HG03039 (cell line): Measurements from ENCODE around the gene CBX4.

ENCODE experiments used
- ATAC-seq: cut with Tn5 transposase; IDR thresholded peaks from one replicate; pipeline ENCODE4 v1.9.1; 2021; ENCODE audit warnings: mild to moderate bottlenecking, moderate library complexity; ENCODE audit not compliant: unreplicated experiment

Gene CBX4

GRCh38 chr17:79842656-79843473 is 3.6 kb upstream of the CBX4 start:
- no peak for ATAC-seq

DNA sequence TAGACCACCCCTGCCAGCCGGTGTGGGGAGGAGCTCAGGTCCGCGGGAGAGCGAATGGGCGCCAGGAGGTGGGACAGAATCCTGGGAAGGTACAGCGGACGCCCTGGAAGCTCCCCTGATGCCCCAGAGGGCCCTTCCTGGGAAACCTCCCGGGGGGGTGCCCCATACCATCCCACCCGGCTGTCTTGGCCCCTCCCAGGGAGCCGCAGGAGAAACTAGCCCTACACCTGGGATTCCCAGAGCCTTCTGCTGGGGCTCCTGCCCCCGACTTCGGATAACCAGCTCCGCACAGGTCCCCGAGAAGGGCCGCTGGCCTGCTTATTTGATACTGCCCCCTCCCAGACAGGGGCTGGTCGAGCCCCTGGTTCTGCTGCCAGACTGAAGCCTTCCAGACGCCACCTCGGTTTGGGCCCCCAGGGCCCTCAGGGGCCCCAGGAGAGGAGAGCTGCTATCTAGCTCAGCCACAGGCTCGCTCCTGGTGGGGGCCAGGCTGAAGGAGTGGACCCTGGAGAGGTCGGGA is 3.0 kb upstream of the CBX4 start:
- no peak for ATAC-seq

- no peak for ATAC-seq
These were observed 2.3 kb upstream of the CBX4 start for GRCh38 chr17:79841369-79842135.

DNA sequence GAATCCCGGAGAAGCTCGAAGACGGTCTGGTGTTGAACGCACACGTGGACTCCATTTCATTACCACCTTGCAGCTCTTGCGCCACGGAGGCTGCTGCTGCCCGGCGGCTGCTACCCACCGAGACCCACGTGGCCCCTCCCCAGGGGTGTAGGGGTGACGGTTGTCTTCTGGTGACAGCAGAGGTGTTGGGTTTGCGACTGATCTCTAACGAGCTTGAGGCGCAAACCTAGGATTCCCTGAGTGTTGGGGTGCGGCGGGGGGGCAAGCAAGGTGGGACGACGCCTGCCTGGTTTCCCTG is 1.7 kb upstream of the CBX4 start:
- no peak for ATAC-seq

DNA sequence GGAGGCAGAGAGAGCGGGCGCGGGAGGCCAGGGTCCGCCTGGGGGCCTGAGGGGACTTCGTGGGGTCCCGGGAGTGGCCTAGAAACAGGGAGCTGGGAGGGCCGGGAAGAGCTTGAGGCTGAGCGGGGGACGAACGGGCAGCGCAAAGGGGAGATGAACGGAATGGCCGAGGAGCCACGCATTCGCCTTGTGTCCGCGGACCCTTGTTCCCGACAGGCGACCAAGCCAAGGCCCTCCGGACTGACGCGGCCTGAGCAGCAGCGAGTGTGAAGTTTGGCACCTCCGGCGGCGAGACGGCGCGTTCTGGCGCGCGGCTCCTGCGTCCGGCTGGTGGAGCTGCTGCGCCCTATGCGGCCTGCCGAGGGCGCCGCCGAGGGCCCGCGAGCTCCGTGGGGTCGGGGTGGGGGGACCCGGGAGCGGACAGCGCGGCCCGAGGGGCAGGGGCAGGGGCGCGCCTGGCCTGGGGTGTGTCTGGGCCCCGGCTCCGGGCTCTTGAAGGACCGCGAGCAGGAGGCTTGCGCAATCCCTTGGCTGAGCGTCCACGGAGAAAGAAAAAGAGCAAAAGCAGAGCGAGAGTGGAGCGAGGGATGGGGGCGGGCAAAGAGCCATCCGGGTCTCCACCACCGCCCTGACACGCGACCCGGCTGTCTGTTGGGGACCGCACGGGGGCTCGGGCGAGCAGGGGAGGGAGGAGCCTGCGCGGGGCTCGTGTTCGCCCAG is 1.2 kb upstream of the CBX4 start:
- ATAC-seq, result no peak

DNA sequence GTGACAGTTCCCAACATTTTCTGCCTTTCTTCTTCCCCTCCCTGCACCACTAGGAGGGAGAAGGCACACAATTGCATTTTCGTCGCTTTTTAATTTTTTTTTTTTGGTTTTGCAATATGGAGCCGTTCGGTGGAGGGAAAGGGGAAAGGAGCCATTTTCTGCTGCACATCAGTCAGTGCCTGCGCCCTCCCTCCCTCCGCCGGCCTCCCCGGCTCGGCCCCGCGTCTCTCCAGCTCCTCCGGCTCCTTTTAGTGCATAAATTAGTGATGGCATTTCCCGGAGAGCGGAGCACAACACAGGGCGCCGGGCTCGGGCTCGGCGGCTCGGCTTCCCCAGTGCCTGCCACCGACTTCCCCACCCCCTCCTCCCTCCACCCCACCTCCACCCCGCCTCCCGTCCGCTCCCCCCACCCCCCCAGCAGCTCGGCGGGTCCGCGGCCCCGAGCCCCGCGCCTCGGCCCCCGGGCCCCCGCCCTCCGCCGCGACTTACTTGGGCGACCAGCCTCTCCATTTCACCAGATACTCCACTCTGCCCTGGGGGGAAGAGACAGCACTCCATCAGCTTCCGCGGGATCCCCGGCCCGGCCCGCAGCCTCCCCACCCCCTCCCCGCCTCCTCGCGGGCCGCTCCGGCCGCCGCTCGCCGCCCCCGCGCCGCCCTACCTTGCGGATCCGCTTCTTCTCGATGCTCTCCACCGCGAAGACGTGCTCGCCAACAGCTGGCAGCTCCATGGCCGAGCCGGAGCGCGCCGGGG is 542 bp downstream of the CBX4 start:
- ATAC-seq, result no peak

DNA sequence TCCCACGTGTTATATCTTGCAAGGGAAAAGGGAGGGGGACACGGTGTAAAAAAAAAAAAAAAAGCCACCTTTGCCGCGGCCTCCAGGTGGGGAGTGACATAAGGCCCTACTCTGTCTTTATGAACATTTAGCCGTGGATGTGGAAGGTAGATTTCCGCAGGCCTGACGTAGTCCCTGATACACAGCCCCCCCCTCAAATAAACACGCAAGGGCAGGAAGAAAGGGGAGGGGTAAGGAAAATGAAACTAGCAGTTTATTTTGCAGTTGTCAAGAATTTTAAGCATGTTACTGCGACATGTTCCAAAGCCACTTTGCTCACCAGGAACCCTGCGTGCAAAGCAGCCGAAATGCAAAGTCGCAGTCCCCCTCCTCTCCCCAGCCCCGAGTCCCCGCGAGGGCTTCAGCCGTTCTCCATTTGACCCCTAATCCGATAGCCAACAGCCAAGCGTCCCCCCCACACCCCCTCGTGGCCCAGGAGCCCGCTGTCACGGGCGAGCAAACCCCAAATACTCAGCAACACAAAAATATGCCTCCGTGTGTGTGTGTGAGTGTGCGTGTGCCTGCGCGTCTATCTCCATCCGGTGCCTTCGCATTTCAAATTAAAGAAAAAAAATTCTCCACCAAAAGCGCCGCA is 1.2 kb downstream of the CBX4 start:
- no peak for ATAC-seq

DNA sequence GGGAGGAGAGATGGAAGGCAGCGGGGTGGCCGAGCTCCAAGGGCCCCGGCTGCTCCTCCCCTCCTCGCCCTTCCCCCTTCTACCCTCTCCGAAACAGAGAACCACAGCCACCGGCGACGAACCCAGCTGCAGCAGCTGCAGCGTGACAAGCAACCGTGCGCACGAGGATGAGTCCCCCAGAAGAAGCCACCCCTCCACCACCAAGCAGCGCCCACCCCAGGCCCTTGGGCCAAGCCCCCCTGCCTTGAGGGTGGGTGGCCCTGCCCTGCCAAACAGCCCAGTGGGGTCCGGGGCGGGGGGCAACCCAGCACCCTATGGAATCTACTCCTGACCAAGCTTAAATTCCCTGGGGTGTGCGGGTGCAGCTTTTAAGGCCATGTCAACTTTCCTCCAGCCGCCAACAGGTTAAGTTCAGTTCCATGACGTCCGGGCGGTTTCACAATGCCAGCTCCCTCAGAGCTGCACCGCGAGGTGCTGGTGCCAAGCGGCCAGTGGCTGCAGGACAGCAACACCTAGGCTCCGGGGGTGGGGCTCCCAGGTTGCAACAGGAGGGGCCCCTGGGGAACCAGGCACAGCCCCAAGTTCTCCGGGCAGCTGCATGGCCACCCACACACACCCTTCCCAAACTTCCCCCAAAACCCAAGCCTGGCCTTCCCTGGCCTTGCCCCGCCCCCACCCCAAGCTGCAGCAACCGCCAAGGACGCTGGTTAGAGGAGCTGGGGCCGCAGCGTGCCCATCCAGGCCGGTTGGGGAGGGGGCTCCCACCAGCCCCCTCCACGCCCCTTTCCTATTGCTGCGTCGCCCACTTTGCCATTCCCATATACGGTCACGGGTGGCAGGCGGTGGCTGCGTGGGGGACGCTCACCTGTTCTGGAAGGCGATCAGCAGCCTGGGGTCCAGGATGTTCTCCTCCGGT is 2.0 kb downstream of the CBX4 start:
- ATAC-seq, result no peak

- no peak for ATAC-seq
These were observed 2.7 kb downstream of the CBX4 start for GRCh38 chr17:79836510-79836971.

- no peak for ATAC-seq
These were observed 3.2 kb downstream of the CBX4 start for GRCh38 chr17:79835953-79836509.

DNA sequence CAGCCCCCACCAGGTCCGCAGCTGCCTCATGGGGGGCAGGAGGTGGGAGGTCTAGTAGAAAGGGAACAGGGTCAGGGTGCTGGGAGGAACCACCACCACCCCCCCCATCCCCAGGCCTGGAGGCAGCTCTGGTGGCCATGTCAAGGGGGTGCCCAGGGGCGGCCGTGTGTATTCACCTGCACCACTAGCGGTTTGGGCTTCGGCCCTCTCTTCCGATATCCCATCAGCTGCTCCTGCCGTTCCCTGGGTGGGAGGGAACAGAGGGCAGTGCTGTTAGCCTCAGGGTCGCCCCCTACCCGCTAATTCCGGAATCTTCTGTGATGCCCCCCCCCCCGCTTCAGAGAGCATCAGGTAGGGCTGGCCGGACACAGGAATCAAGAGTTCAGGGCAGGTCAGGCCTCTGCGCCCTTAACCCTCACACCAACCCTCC is 3.8 kb downstream of the CBX4 start:
- ATAC-seq, result no peak

- ATAC-seq, result no peak
These were observed 4.4 kb downstream of the CBX4 start for GRCh38 chr17:79834565-79835469.

GRCh38 chr17:79833744-79834564 is 5.3 kb downstream of the CBX4 start:
- ATAC-seq, result no peak

DNA sequence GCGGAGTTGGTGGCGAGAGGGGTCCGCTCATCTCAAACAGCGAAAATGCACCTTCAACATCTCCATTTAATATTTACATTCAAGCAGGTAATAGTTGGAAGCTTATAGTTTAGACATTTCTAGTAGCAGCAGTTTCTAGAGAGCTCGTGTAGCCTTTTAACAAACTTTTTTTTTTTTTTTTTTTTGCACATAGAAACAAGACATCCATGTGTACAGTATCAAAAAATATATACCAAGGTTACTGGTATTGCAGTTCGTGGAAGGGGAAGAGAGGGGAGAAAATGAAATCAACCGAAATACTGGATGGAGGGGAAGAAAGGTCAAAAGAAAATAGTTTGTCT is 6.2 kb downstream of the CBX4 start:
- ATAC-seq, result no peak

DNA sequence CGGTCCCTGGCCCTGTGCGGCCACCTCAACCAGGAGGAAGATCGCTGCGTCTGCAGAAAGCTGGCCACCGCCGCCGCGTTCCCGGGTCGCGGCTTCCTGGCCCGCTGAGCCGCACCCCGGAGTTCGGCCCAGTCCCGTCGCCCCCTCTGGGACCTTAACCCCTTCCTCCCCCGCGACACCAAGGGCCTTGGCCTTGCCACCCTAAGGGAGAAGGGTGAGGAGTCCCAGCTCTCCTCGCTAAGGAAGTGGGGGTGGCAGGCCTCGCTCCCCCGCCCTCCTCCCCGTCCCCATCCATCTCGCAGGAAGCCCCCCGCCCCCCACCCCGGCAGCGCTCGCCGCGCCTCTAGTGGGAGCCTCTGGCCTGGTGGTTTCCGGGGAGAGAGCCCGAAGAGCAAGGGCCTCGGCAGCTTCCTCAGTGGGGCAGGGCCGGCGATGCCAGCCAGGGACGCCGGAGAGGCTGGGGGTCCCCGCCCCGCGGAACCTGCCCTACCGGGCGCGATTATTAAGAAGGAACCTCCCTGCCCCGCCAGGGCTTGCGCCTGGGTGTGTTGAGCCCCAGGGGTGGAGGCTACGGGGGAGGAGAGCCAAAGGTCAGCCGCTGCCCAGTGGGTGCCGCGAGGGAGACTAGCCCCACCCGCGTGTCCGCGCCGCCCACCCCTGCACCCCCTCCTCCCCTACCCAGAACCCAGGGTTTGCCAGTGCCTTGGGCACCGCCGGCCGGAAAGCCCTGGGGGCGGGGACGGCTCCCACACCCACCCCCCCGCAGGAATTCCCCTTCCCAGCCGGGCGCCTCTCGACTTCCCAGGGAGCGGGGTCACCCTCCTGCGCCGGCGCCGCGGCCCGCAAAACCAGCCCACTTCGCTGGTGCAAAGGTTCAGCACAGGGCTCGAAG is 6.8 kb downstream of the CBX4 start:
- ATAC-seq, result no peak
